Activated CD4-positive, alpha-beta memory T cell treated with anti-CD3 and anti-CD28 coated beads for 36 hours (primary cell): ENCODE data around the gene MAPK1. TPM values are rescaled to one million over a fixed set of nuclear protein-coding genes. Genes with fewer than 3 reads are reported as not detected.

Experiments used
- CTCF ChIA-PET: fragments of 350-600 bp; sonication (Branson Sonifier 250); formaldehyde crosslinking; loops from one replicate; lab custom pipeline; 2021; ENCODE audit warnings: antibody characterized with exemption, inconsistent platforms; lab: Charles Lee
- POLR2A ChIA-PET: fragments of 350-600 bp; sonication (Branson Sonifier 250); formaldehyde crosslinking; loops from one replicate; lab custom pipeline; 2021; ENCODE audit warnings: antibody characterized with exemption; lab: Charles Lee
- DNase-seq: peaks from one replicate; pipeline ENCODE4 v3.0.0-alpha.2; 2020
- H3K27ac Mint-ChIP-seq: one replicate; pipeline ENCODE4 v1.8.0; 2021; ENCODE audit warnings: mixed read lengths
- H3K27me3 Mint-ChIP-seq: one replicate; pipeline ENCODE4 v1.8.0; 2021; ENCODE audit warnings: mixed read lengths
- H3K36me3 Mint-ChIP-seq: one replicate; pipeline ENCODE4 v1.8.0; 2021; ENCODE audit warnings: mixed read lengths
- H3K4me1 Mint-ChIP-seq: one replicate; pipeline ENCODE4 v1.8.0; 2021; ENCODE audit warnings: low read depth, mixed read lengths
- H3K4me3 Mint-ChIP-seq: one replicate; pipeline ENCODE4 v1.8.0; 2021; ENCODE audit warnings: mild to moderate bottlenecking, mixed read lengths
- H3K9me3 Mint-ChIP-seq: one replicate; pipeline ENCODE4 v1.8.0; 2021; ENCODE audit warnings: mixed read lengths
- intact Hi-C: fragments of 100-400 bp; cut with micrococcal nuclease; formaldehyde crosslinking; loops from one replicate; pipeline ENCODE4 v1.15.1; 2023
- total RNA-seq, 2 experiments: library from RNA; stranded (reverse); gene quantifications; one replicate each; pipeline ENCODE4 v1.2.3, GENCODE V29; 2021

MAPK1 gene
- total RNA-seq, 2 experiments from 2014 or later, result 70.2 to 75.6 TPM

DNA sequence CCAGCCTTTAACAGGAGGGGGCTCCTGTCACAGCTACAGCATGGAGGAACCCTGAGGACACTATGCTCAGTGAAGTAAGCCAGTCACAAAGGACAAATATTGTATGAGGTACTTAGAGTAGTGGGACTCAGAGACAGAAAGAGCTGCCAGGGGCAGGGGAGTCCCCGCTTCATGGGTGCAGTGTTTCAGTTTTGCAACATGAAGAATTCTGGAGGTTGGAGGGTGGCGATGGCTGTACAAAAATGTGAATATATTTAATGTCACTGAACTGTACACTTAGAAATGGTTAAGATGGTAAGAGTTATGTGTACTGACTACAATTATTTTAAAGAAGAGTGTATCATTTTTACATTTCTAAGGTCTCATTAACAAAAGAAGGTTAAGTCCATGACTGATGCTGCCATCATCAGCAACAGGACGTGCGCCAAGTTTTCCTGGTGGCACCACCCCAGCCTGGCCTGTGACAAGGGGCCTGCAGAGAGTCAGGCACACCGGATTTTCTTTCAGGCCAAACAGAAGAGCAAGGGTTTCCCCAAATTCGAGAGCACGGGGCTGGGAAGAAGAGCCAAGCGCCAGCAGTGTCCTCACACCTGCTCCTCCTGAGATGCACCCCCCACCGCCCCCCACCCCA lies 153.9 kb downstream of the MAPK1 start:
- Mint-ChIP-seq H3K27ac (no peak overlapping the region), H3K4me3 (no peak overlapping the region), H3K27me3 (no peaks in the 10 kb centered on the region), H3K9me3 (no peaks in the 10 kb centered on the region), H3K4me1 (peaks cover 8% of the 10 kb centered on the region), H3K36me3 (no peaks in the 10 kb centered on the region)
- ChIA-PET CTCF (interaction anchor here (0.6 to 1.2 kb wide), 11 partner anchors 20 to 269 kb away, joined by 3 to 7 read pairs (median 3); partner anchors contain the start of genes PPM1F, TOP3B and YPEL1), POLR2A (no interaction called here)
- intact Hi-C loops, result loop anchor here (1.0 to 2.0 kb wide), 2 partner anchors 225 to 239 kb away; partner anchors contain the start of gene PPM1F
- no peak for DNase-seq

DNA sequence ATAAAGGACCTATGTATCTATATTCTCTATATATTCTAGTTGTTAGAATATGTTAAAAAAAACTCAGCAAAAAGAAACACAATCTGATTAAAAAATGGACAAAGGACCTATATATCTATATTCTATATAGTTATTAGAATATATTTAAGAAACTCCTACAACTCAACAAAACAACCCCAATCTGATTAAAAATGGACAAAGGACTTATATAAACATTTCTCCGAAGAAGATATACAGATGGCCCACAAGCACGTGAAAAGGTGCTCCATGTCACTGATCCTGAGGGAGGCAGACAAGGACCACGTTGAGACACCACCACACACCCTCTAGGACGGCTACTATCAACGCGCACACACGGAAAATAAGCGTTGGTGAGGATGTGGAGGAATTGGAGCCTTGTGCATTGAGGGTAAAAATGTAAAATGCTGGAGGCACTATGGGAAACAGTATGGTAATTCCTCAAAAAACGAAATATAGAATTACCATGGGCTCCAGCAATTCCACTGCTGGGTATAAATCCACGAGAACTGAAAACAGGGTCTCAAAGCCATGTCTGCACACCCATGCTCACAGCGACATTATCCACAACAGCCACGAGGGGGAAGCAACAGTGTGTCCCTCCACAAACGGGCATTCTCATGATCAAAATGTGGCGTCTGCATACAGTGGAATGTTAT lies 154.6 kb downstream of the MAPK1 start:
- no peak overlapping the region for H3K4me3 Mint-ChIP-seq

DNA sequence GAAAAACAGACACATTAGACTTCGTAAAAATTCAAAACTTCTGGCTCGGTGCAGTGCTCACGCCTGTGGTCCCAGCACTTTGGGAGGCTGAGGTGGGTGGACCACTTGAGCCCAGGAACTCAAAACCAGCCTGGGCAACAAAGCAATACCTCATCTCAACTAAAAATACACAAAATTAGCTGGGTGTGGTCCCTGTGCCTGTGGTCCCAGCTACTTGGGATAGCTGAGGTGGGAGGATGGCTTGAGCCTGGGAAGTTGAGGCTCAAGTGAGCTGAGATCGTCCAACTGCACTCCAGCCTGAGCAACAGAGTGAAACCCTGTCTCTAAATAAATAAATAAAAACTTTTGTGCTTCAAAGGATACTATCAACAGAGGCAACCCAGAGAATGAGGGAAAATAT lies 155.6 kb downstream of the MAPK1 start:
- DNase-seq, result no peak
- H3K4me1 Mint-ChIP-seq, result peaks cover 8% of the 10 kb centered on the region
- H3K27me3 Mint-ChIP-seq, result no peaks in the 10 kb centered on the region
- H3K36me3 Mint-ChIP-seq, result no peaks in the 10 kb centered on the region
- H3K4me3 Mint-ChIP-seq, result no peak overlapping the region
- H3K9me3 Mint-ChIP-seq, result no peaks in the 10 kb centered on the region
- intact Hi-C loops, result loop anchor here (2.0 kb wide), 1 partner anchor 241 kb away; the partner anchor contains the start of gene PPM1F
- ChIA-PET CTCF (interaction anchor here (0.8 to 3.2 kb wide), 3 partner anchors 65 to 241 kb away, joined by 3 to 23 read pairs (median 4); partner anchors contain the start of gene PPM1F), POLR2A (no interaction called here)
- H3K27ac Mint-ChIP-seq, result no peak overlapping the region

More for the DNA sequence above, 154.6 kb downstream of the MAPK1 start:
- ChIA-PET POLR2A (no interaction called here), CTCF (interaction anchor here (0.7 to 1.1 kb wide), 9 partner anchors 21 to 270 kb away, joined by 3 to 7 read pairs (median 4); partner anchors contain the start of genes PPM1F and TOP3B)
- Mint-ChIP-seq H3K27ac (no peak overlapping the region), H3K9me3 (no peaks in the 10 kb centered on the region), H3K4me1 (peaks cover 8% of the 10 kb centered on the region), H3K27me3 (no peaks in the 10 kb centered on the region), H3K36me3 (no peaks in the 10 kb centered on the region)
- DNase-seq, result peak; percentile 68
- intact Hi-C loops, result loop anchor here (1.0 to 2.0 kb wide), 2 partner anchors 225 to 240 kb away; partner anchors contain the start of gene PPM1F

DNA sequence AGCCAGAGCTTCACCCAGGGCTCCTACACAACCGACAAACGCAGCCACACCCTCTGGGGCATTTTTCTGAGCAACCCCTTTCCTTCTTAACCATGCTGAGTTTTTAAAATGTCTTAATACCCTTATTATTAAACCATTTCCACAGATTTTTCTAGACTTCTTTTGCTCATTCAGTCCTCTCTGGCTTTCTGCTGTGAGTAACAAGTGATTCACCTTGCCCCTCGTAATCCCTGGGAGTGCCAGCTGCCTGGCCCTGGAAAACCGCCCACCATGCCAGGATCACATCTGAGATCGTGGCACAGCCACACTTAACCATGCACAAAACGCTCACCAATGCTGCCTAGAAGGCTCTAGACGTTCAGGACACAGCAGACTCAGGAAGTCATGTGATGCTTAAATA lies 157.3 kb downstream of the MAPK1 start:
- ChIA-PET CTCF (interaction anchor here (1.0 to 3.2 kb wide), 3 partner anchors 35 to 243 kb away, joined by 3 to 23 read pairs (median 9); partner anchors contain the start of gene PPM1F), POLR2A (no interaction called here)
- DNase-seq, result no peak
- Mint-ChIP-seq H3K36me3 (no peaks in the 10 kb centered on the region), H3K27me3 (no peaks in the 10 kb centered on the region), H3K4me1 (peaks cover 8% of the 10 kb centered on the region), H3K9me3 (no peaks in the 10 kb centered on the region), H3K4me3 (no peak overlapping the region), H3K27ac (no peak overlapping the region)
- intact Hi-C loops, result no loop called here

DNA sequence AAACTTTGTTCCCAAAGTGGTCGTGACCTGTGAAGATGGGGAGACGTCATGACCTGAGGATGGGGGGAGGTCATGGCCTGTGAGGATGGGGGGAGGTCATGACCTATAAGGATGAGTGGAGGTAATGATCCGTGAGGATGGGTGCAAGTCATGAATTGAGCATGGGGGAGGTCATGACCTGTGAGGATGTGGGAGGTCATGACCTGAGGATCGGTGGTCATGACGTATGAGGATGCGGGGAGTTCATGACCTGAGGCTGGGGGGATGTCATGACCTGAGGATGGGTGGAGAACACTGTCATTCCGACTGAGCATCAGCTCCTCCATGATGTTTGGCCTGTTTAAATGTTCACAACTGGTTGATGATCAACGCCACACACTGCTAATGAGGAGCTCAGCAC lies 157.8 kb downstream of the MAPK1 start:
- no peaks in the 10 kb centered on the region for H3K9me3 Mint-ChIP-seq
- no peak overlapping the region for H3K27ac Mint-ChIP-seq
- no peak overlapping the region for H3K4me3 Mint-ChIP-seq
- no peaks in the 10 kb centered on the region for H3K36me3 Mint-ChIP-seq
- ChIA-PET CTCF (interaction anchor here (1.0 to 3.2 kb wide), 3 partner anchors 35 to 243 kb away, joined by 3 to 23 read pairs (median 9); partner anchors contain the start of gene PPM1F), POLR2A (no interaction called here)
- no peaks in the 10 kb centered on the region for H3K27me3 Mint-ChIP-seq
- DNase-seq, result no peak
- peaks cover 8% of the 10 kb centered on the region for H3K4me1 Mint-ChIP-seq
- intact Hi-C loops, result no loop called here

DNA sequence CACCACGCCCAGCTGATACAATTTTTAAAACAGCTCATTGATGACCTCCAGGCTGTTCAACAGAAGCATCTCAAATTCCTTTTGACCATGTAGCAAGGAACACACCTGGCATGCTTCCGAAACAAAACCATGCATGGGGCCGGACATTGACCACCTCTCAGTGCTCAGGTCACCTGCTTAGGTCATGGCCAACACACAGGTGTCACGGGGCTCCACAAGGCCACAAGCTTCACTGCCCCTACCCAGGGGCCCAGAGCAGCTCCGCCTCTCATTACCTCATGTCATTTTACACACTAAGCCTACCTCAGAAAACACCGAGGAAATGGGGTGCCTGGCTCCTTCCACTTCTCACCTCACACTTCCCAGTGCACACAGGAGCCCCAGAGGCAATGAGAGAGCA lies 158.5 kb downstream of the MAPK1 start:
- DNase-seq, result no peak
- Mint-ChIP-seq H3K36me3 (no peaks in the 10 kb centered on the region), H3K4me1 (peaks cover 8% of the 10 kb centered on the region), H3K27ac (no peak overlapping the region), H3K4me3 (no peak overlapping the region), H3K9me3 (no peaks in the 10 kb centered on the region), H3K27me3 (no peaks in the 10 kb centered on the region)
- CTCF ChIA-PET, result interaction anchor here (1.5 to 1.9 kb wide), 2 partner anchors 244 to 263 kb away, joined by 3 to 5 read pairs; partner anchors contain the start of gene PPM1F
- POLR2A ChIA-PET, result no interaction called here
- intact Hi-C loops, result no loop called here

DNA sequence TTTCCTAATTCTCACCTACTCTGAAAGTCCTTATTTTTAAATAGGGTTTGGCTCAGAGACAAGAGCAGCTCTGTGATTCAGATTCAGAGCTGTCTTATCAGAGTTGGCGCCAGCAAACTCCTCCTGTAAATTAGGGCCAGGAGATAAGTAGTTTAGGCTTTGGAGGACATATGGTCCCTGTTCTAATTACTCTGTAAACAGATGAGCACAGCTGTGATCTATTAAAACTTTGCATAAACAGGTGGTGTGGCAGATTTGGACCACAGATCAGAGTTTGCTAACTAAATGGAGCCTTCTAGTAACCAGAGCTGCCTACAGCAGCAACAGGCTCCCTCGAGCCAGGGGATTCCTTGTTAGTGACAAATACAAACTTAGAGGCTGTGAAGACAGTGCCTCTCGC lies 159.8 kb downstream of the MAPK1 start:
- intact Hi-C loops, result no loop called here
- no peaks in the 10 kb centered on the region for H3K27me3 Mint-ChIP-seq
- H3K27ac Mint-ChIP-seq, result no peak overlapping the region
- DNase-seq, result no peak
- ChIA-PET POLR2A (interaction anchor here (0.6 kb wide), 1 partner anchor 244 kb away, joined by 3 read pairs; no protein-coding TSS in a partner anchor), CTCF (interaction anchor here (0.6 to 1.9 kb wide), 3 partner anchors 245 to 342 kb away, joined by 3 to 5 read pairs (median 3); partner anchors contain the start of gene PPM1F)
- H3K4me1 Mint-ChIP-seq, result no peaks in the 10 kb centered on the region
- H3K36me3 Mint-ChIP-seq, result no peaks in the 10 kb centered on the region
- no peak overlapping the region for H3K4me3 Mint-ChIP-seq
- H3K9me3 Mint-ChIP-seq, result no peaks in the 10 kb centered on the region

Other genes starting within 250 kb of the MAPK1 start
- gene YDJC, start 237.6 kb downstream of the MAPK1 start, total RNA-seq, result 10 to 100 TPM; 45.3 to 47.1 TPM
- gene CCDC116, start 234.9 kb downstream of the MAPK1 start, total RNA-seq, result under 1 TPM; 0.27 to 0.31 TPM
- 10 to 100 TPM; 38.2 to 41.8 TPM for gene SDF2L1, start 225.3 kb downstream of the MAPK1 start, total RNA-seq
- gene PPIL2, start 201.6 kb downstream of the MAPK1 start, total RNA-seq, result 10 to 100 TPM; 41.4 to 45.8 TPM
- gene YPEL1, start 131.9 kb downstream of the MAPK1 start, total RNA-seq, result 1 to 10 TPM; 1.6 to 1.8 TPM
- gene PPM1F, start 85.2 kb upstream of the MAPK1 start, total RNA-seq, result 10 to 100 TPM; 21.7 to 21.9 TPM
- gene TOP3B, start 115.1 kb upstream of the MAPK1 start, total RNA-seq, result 10 to 100 TPM; 28.8 to 30.4 TPM